Measurements from ENCODE around the gene UHMK1.
A peak's percentile ranks its signal among the peaks of the same experiment; 100 is the strongest.
"Not testable (repeated sequence)": the region's sequence is repeated elsewhere in the genome, so short reads cannot be mapped to it uniquely, and the experiment has no call there.

Gene UHMK1

GRCh38 chr1:162497723-162498495, at the start of gene UHMK1:
Gene UHMK1 (plus strand): TSS chr1:162497818. CDS start chr1:162498001, 183 bp downstream.
- DNase-seq, result peak; percentile 91 to 92

GRCh38 chr1:162454361-162454760, 43.3 kb upstream of the UHMK1 start:
- not testable (repeated sequence) for DNase-seq

DNA sequence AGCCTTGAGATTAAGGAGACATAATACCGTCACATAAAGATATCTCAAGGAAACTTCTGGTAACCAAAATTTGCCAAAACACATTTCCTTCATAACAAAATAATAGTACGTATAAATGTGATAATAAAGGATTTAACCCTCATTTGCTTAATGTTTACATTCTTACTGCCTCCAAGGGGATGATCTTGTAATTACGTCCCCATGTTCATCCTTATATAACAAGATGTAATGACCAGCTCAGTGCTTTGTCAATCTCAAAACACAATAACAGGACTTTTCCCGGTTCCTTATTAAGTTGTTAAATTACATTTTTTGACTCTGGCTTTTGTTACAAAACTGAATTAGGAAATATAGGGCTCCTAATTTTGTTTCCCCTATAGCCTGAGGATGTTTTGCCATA, 41.3 kb upstream of the UHMK1 start:
- DNase-seq, result no peak

GRCh38 chr1:162458236-162458635, 39.4 kb upstream of the UHMK1 start:
- DNase-seq, result no peak

DNA sequence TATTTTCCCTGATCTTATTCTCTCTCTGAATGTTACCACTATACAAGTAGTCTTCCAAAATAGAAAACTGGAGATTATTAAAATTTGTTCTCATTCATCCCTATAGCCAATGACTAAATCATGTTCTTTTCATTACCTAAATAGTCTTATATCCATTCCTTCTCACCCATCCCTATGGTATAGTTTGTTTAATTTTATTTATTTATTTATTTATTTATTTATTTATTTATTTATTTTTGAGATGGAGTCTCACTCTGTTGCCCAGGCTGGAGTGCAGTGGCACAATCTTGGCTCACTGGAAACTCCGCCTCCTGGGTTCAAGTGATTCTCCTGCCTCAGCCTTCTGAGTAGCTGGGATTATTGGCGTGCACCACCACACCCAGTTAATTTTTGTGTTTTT, 35.2 kb upstream of the UHMK1 start:
- not testable (repeated sequence) for DNase-seq

GRCh38 chr1:162463021-162463420, 34.6 kb upstream of the UHMK1 start:
- no peak for DNase-seq

GRCh38 chr1:162466797-162467196, 30.8 kb upstream of the UHMK1 start:
- no peak for DNase-seq

- no peak for DNase-seq
Observed at GRCh38 chr1:162470216-162470615, 27.4 kb upstream of the UHMK1 start.

DNA sequence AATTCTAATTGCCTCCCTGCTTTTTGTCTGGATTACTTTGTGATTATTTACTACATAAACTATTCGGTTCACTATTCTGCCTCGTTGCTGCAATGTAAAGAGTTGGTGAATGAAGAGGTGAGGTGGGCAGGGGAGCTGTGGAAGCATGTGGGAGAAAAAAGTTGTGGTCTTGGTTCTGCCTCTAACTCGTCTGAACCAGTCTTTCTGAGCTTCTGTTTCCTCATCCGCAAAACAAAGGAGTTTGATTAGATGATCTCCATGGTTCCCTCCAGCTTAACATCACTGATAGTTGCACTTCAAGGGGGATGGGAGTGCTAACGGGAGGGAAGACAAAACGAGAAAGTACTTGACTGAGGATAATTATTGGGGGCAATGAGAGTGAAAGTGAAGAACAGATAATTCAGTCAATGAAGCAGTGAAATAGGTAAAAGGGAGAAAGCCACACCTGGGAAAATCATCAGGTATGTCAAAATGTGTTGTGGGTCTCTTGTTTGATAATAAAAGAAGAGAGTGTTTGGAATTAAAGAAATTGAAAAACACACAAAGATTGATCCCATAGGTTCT, 26.2 kb upstream of the UHMK1 start:
- DNase-seq, result no peak

DNA sequence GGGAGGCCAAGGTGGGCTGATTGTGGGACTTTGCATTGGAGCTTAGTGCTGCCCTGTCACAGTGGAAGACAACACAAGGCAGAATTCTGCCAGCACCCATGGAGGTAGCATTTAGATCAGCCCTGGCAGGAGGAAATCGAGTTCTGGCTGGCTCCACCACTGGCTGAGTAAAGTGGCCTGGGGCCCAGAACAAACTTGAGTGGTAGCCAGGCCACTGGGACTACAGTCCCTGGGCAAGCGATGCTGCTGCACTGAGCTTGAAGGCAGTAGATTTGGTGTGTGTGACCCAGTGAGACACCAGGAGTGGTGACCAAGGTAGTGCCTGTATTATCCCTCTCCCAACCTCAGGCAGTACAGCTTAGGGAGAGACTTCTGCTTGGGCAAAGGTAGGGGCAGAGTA, 22.5 kb upstream of the UHMK1 start:
- no peak for DNase-seq

DNA sequence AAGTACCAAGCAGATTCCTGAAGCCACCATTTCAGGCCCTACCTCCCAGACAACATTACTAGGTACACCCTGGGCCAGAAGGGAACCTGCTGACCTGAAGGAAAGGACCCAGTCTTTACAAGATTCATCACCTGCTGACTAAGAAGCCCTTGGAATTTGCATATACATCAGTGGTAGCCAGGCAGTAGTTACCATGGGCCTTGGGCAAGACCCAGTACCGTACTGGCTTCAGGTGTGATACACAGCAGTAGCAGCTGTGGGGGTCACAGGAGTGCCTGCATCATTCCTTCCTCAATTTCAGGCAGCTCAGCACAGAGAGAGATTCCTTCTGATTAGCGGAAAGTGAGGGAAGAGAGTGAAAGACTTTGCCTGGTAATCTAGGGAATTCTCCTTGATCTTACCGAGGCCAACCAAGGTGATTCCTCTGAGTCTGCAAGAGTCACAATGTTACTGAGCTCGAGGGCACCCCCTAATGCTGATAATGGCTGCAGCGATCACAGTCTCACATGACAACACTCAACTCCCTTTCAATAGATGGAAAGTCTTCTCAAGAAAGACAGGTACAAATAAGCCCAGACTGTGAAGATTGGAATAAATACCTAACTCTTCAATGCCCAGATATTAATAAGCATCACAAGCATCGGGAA, 22.0 kb upstream of the UHMK1 start:
- DNase-seq, result no peak

DNA sequence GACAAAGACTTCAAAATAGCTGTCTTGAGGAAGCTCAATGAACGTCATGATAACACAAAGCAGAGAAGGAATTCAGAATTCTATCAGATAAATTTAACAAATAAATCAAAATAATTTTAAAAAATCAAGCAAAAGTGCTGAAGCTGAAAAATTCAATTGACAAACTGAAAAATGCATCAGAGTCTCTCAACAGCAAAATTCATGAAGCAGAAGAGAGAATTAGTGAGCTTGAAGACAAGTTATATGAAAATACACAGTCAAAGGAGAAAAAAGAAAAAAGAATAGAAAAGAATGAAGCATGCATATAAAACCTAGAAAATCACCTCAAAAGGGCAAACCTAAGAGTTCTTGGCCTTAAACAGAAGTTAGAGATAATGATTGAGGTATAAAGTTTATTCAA, 21.0 kb upstream of the UHMK1 start:
- DNase-seq, result no peak

DNA sequence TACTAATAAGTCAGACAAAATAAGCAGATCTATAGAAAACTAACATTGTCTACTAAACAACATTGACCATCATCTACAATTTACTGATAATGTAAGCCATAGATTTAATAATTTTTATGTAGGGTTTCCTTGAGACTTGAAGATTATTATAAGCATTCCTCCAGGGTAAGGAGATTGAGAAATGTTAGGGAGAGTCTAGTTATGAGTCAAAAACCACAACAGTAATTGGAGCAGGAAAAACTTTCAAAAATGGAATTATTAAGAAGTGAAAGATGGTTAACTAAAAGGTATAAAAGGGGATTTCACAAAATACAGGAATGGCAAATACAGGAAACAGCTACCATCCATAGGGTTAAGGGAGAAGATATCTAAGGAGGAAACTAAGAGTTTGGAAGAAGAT, 12.4 kb upstream of the UHMK1 start:
- DNase-seq, result no peak

DNA sequence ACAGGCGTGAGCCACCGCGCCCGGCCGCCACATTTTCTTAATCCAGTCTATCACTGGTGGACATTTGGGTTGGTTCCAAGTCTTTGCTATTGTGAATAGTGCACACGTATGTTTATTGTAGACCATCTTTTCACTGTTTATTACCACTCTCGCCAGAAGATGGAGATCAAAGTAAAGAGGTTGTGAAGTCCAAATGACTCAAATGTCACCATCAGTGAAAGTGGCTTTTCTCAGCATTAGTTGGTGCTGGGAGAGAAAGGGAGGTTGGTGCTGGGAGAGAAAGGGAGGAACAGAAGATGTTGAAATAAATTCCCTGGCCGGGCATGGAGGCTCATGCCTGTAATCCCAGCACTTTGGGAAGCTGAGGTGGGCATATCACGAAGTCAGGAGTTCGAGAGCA, 10.4 kb upstream of the UHMK1 start:
- DNase-seq, result no peak

DNA sequence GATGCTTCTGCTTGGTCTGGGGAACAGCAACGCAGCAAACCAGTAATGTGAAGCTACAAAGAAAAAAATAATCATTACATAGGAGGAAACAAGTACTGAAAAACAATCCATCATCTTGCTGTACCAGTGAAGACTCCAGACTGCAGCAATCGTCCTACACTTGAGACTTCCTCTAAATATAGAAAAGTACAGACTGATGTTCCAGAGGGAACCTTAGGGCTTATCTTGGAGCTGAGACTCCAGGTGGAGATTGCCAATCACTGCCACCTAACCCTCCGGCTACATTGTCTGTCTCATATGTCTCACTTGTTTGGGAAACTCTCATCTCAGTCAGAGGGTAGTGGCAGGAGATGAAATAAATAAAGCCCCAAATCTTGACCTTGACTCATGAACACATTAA, 9.4 kb upstream of the UHMK1 start:
- no peak for DNase-seq

DNA sequence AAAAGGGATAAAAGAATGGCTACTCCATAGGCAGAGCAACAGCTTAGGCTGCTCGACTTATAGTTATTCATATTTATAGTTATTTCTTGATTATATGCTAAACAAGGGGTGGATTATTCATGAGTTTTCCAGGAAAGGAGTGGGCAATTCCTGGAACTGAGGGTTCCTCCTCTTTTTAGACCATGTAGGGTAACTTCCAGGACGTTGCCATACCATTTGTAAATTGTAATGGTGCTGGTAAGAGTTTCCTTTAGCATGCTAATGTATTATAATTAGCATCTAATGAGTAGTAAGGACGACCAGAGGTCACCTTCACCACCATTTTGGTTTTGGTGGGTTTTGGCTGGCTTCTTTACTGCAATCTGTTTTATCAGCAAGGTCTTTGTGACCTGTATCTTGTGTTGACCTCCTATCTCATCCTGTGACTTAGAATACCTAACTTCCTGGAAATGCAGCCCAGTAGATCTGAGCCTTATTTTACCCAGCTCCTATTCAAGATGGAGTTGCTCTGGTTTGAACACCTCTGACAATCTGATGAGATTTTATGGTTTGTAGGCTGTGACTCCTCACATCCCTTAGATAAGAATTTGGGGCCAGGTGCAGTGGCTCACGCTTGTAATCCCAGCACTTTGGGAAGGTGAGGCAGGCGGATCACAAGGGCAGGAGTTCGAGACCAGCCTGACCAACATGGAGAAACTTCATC, 1.9 kb upstream of the UHMK1 start:
- not testable (repeated sequence) for DNase-seq

DNA sequence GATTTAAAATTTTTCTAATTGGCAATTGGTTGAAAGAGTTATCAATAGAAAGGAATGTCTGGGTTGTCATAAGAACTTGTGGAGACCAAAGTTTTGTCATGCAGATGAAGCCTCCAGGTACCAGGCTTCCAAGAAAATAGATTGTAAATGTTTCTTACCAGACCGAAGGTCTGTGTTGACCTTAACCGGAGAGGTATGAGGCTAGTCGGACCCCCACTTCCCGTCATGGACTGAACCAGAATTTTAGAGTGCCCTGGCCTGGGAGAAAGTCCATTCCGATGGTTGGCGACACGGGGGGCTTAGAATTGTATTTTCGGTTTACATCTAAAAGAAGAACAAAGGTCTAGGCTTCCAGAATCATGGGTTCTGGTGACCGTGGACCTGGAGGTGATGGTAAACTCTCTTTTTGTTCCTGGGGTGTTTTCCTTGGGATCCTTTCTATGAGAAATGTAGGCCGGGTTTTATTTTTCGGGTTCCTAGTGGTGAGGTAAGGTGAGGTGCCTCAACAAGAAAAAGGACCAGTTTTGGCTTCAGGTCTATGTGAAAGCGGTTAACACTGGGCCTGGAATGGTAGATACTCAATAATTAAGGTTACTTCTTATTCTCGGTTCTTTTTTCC, 405 bp upstream of the UHMK1 start:
- no peak for DNase-seq

GRCh38 chr1:162498496-162498810, 835 bp downstream of the UHMK1 start:
- no peak for DNase-seq

DNA sequence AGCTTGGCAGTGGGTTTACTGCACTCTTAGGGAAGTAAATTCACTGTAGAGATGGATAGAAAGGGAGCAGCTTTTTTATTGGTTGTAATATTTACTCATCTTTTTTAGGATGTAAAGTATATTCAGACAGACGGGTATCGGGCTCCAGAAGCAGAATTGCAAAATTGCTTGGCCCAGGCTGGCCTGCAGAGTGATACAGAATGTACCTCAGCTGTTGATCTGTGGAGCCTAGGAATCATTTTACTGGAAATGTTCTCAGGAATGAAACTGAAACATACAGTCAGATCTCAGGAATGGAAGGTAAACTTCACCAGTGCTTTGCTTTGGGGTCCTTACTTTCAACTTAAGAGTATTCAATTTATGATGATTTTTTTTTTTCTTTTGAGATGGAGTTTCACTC, 3.2 kb downstream of the UHMK1 start:
- no peak for DNase-seq

GRCh38 chr1:162502077-162502476, 4.5 kb downstream of the UHMK1 start:
- DNase-seq, result no peak

DNA sequence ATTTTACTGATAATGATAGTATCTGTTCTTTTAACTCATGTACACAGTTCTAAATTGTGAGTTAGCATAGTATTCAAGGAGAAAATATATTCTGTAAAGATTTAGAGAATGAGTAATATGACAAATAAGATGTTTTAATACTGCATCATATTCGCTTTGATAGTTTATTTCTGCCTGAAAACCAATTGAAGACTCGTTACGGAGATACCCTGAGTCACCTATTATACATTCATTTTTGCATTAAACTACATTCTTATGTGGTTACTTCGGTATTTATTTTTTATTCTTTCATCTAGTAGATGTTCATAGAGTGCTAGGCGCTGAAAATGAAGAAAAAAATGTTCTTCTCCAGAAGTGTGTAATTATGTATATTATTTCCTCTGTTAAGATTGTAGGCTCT, 5.3 kb downstream of the UHMK1 start:
- no peak for DNase-seq

- DNase-seq, result no peak
Observed at GRCh38 chr1:162527314-162527713, 29.7 kb downstream of the UHMK1 start.

GRCh38 chr1:162530307-162530987, 32.8 kb downstream of the UHMK1 start:
- DNase-seq, result peak in 1 of 2 donors; percentile 30

Measured in CD4-positive, alpha-beta T cell treated with Interleukin-4 for 1 hour (primary cell).